ENCODE data around the gene URAD.
"Not testable (repeated sequence)": the region's sequence is repeated elsewhere in the genome, so short reads cannot be mapped to it uniquely, and the experiment has no call there.

The URAD gene

DNA sequence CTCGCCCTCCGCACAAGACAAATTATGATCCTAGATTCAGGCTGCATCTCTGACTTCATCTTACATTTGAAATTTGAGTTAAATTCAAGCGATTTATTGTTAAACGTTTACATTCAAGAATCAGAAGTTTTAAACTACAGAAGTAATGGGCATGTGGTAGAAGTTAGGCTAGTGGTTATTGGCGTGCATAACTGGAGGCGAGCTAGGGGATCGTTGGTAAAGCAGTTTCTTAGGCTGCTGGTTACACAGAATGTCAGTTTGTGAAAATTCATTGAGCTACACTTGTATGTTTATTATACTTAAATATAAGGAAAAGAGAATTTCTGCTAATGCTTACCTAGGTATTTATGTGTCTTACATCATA lies 18.6 kb downstream of the URAD start:
- DNase-seq, result no peak

DNA sequence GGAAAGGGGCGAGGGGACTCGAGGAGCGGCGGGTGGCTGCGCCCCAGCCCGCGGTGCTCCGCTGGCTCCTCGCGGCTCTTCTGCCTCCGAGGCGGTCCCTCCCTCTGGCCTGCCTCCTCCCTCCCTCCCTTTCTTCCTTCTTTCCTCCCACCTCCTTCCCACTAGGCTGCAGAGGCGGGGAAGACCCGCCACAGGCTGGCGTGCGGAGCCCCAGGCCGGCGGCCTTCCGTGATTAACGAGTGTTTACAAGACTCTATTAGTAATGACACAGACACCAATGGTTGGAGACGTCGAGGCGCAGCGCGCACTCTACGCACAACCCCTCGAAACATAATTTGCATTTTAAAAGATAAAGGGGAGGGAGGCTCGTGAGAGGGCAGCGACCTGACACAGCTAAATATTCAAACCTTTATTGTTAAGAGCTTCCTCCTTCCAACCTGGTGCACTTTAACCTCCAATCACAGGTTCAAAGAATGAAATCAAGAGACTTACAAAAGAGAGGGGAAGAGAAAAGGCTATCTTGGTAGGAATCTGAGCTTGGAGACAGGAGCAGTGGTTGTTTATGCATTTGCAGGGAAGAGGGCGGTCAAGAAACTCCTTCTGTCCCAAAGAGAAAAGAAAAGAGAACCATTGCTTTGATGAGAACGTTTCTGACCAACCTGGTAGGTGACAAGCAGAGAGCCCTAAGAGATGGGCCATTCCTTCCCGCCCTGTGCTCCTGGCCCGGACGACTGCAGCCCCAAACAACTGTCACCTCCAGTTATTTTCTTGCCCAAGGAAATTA lies 19.2 kb downstream of the URAD start, which contains the start of gene CDX2:
CDX2 (minus strand) TSS at position 234 of the 784 bp plus-strand sequence. CDS start 309 bp downstream, outside the sequence.
- DNase-seq, result no peak

DNA sequence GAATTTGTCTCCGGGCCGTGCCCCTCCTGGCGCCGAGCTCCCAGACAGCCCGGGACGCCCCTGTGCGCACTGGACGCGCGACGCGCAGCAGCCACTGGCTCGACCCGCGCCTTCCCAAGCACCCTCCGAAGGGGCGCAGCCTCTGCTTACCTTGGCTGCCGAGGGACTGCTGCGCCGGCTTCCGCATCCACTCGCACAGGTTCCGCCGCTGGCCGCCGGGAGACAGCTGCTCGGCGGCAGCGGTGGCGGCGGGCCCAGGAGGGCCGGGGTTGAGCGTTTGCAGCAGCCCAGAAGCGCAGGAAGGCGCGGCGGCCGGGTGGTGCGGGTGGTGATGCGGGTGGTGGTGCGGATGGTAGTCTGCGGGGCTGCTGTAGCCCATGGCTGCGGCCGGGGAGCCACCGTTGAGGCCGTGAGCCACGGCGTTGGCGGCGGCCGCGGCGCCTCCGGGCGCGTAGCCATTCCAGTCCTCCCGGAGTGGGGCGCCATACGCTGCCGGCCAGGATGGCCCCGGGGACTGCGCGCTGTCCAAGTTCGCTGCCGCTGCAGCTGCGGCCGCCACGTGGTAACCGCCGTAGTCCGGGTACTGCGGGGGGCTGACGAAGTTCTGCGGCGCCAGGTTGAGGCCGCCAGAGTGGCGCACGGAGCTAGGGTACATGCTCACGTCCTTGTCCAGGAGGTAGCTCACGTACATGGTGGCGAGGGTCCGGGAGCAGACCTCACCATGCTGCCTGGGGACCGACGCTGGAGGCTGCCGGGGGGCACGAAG lies 20.0 kb downstream of the URAD start:
- DNase-seq, result no peak

DNA sequence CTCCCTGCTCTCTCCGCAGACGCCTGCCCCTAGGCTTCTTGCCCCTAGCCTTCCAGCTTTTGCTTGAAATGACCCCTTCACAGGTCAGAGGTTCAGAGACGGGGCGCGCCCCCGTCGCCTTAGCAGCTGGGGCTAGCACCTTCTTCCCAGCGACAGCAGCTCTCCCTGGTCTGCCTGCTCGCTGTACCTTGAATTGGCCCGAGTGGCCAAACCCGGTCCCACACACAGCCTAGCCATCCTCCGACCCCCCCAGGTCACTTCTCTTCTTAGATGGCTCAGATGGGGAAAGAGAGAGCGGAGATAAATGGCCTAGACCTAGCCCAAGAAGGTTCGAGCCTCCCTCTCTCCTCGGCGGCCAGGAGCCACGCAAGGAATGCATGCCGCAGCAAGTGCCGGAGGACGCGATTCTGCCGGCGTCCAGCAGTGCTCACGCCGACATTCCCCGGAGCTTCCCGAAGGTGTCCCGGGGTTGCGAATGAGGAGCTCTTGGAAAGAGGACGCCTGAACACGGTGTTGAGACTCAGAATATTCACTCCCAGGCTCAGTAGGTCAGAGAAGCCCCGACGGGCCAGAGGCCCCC lies 20.7 kb downstream of the URAD start:
- DNase-seq, result no peak

DNA sequence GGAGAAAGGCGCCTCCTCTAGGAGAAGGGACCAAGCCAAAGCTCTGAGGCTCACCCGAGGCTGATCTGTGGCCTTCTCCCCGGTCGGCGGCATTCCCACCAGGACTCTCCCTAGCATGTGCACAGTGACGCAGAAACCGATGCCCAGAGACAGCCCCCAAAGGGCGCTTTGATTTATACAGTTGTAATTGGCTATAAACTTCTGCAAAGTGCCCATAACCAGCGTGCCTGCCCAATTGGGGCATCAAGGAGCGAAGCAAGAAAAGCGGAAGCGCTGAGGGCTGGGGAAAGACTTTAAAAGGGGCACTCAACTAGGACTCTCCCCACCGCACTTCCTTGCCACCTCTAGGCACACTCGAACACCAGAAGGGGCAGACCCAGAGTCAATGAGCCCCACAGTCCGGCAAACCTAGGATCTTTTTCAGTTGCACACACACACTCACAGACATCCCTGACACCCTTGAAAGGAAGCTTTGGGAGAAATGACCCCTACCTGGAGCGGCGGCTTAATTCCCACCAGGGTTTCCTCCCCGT lies 21.2 kb downstream of the URAD start:
- no peak for DNase-seq

DNA sequence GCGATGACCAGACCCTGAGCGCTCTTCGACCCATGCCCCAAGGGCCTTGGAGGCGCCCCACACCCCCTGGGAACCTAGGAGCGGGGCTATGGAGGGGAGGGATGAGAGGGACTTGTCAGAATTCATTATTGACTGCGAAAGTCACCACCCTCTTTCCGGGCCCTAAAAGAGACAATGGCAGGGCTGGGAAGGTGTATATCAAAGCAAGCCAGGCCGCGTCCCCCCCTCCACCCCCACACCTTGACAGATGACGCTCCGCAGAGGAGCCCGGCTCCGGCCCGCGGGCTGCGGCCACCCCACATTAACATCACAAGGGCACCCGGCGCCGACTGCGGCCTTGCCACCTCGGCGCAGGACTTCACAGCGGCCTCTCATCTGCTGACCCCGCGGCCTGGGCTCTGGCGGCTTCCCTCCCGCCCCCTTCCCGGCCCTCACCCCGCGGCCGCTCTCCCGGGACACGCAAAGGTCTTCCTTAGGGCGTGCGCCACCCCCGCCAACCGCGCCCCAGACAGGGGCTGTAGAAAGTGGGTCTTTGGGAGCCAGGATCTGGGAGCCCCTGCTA lies 21.8 kb downstream of the URAD start:
- no peak for DNase-seq

DNA sequence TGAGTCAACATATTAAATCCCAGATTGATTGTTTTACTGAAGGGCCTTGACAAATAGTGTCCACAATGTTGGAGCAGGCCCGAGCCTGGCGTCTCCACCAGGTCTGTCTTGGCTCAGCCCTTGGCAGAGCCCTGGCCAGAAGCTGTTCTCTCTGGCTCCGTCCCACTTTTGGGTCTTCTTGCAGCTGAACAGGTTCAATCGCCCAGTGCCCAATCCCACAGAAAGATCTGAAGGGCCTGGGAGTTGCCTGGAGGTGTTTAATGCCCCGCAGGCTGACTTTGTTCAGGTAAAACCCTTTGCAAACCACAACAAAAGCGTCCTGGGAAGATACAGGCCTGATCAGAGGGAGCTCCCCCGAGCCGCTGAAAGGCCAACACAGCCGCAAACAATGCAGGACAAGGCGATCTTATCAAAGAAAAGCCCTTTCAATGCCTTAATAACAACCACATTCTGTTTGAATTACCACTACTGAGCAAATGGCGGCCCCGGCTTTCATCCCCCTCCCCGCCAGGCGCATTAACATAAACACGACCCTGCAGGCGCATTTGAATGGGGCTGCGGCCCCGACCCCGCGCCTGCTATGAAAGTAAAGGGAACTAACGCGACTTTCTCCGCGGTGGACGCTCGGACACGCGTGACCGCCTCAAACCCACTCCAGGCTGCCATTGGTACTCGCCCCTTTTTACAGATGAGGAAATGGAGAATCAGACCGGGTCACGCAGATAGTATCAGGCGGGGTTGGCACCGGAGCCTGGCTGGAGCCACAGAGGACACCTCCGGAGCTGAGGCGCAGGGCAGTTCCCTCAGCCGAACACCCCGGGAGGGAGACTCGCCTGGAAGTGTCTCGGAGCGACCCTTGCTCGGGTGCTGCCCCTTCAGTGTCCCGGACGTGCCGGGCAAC lies 22.5 kb downstream of the URAD start:
- no peak for DNase-seq

DNA sequence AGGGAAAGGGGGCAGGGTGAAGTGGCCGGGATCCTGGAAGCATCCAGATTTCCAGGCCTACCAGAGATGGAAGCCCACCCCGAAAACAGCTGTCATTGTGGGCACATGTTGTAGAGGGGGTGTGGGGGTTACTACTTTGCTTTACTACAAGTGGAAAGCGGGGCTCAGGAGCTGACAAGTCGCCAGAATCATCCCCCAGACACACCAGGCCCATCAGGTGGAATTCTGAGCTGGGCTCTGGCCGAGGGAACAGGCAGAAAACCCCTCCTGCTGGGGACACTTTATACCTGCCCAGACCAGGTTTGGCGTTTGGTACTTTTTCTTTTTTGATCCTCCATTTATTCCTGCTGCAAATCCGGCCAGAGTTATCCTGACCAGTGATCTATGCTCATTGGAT lies 23.2 kb downstream of the URAD start:
- no peak for DNase-seq

DNA sequence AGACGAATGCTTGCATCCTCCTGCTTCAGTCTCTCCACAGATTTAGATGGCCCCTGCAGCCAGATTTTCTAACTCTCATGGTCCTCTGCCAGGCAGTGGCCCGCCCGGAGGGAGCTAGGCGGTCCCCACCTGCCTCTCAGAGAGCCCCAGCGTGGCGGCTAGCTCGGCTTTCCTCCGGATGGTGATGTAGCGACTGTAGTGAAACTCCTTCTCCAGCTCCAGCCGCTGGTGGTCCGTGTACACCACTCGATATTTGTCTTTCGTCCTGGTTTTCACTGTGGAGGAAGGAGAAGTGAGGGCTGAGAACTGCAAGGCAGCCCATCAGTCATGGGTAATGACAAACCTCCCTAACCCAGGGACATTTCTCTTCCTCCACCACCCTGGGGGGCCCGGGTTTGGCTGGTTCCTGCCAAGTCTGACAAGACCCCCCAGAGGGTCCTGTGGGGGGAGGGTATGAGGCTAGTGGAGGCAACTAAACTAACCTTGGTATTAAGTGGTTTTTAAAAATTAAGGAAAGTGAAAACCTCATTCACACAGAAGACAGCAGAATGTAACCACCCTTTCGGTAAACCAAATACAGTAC lies 23.7 kb downstream of the URAD start:
- DNase-seq, result no peak

DNA sequence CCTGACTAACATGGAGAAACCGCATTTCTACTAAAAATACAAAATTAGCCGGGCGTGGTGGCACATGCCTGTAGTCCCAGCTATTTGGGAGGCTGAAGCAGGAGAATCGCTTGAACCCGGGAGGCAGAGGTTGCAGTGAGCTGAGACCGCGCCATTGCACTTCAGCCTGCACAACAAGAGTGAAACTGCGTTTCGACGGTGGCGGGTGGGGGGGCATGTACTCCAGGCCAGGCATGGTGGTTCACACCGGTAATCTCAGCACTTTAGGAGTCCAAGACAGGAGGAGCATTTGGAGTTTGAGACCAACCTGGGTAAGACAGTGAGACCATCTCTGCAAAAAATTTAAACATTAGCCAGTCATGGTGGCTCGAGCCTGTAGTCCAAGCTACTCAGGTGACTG lies 24.3 kb downstream of the URAD start:
- DNase-seq, result not testable (repeated sequence)

DNA sequence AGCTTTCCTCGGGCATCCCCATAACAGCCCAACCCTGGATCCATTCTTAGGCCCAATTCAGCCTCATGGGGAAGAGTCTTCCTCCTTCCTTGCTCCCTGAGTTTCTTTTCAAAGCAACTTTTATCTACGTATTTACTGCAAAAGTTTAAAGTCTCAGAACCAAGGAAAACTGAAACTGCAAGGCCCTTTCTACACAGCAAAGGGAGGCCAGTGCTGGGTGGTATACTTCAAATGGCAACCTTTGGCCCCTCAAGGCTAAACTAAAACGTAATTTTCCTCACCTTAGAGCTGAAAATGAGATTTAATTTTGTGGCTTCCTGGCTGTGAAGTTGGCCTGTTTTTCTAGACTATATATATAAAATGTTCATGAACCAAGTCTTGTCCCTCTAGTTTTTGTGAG lies 25.0 kb downstream of the URAD start:
- DNase-seq, result no peak

DNA sequence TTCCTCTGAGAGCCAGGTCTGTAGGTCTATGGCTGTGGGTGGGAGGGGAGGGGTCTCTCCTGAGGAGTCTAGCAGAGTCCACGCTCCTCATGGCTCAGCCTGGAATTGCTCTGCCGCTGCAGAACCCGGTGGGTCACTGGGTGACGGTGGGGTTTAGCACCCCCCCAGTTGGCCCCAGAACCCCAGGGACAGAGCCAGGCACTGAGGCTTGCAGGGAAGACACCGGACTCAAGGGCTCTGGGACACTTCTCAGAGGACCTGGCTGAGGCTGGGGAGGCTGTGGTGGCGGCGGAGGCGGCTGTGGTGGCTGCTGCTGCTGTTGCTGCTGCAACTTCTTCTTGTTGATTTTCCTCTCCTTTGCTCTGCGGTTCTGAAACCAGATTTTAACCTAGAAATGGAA lies 25.5 kb downstream of the URAD start:
- no peak for DNase-seq

DNA sequence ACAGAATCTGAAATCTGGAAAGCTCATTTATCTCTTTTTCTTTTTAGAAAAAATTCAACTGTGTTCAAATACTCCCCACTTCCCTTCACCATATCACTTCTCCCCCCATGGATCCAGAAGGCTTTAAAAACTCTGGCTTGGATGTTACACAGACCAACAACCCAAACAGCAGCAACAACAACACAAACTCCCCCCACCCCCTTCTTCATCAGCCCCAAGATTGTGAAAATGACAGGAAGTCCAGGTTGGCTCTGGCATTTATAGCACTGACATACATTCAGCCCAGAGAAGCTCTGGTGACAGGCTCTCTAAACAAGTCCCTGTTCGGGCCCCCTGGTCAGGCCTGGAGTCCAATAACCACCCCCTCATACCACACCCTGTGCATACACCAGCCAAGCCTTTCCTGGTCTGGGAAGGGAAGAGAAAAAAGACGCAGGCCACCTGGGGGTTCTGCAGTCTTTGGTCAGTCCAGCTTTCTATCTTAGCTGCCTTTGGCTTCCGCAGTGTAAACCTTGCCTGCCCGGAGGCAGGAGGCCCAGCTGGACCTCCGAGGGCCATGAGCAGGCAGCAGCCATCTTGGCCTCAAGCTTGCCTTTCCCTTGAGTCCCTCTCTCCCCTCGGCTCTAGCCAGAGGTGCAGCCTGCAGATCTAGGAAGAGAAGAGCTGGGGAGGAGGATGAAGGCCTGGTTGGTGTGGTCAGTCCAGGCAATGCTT lies 26.2 kb downstream of the URAD start:
- DNase-seq, result no peak

DNA sequence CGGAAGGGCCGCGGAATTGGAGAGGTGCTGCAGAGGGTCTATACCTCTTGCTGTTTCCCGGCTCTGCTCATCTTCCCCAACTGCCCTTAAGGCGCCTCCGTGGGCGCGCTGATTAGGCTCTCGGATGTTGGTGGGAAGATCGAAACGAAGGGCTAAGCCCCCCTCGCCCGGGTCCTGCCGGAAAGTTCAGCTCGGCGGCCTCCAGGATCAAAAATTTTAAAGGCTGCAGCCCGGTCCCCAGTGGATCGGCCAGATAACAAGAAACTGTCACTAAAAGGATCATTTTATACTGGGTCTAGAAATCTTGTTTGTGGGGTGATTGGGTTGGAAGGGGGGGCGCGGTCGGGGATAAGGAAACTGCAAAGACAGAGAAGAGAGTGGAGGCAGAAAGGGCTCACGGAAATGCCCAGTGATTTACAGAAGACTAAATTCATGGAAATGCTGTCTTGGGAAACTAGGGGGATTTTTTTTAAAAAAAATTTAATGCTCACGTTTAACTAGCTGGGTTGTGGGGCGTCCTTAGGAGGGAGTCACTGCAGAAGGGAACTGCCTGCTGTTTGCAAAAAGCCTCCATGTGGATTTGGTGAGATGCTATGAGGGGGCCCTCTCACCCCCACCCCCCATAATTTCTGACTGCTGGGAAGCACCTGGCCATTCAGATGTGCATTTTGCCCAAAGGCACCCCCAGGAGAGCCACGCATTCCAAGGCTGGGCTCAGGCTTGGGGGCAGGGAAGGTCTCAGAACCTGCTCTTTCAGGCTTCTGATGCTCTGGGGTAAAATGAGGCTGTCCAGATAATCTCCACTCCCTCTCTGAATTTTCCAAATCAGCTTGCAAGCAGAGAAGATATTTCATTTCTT lies 27.0 kb downstream of the URAD start:
- DNase-seq, result no peak

DNA sequence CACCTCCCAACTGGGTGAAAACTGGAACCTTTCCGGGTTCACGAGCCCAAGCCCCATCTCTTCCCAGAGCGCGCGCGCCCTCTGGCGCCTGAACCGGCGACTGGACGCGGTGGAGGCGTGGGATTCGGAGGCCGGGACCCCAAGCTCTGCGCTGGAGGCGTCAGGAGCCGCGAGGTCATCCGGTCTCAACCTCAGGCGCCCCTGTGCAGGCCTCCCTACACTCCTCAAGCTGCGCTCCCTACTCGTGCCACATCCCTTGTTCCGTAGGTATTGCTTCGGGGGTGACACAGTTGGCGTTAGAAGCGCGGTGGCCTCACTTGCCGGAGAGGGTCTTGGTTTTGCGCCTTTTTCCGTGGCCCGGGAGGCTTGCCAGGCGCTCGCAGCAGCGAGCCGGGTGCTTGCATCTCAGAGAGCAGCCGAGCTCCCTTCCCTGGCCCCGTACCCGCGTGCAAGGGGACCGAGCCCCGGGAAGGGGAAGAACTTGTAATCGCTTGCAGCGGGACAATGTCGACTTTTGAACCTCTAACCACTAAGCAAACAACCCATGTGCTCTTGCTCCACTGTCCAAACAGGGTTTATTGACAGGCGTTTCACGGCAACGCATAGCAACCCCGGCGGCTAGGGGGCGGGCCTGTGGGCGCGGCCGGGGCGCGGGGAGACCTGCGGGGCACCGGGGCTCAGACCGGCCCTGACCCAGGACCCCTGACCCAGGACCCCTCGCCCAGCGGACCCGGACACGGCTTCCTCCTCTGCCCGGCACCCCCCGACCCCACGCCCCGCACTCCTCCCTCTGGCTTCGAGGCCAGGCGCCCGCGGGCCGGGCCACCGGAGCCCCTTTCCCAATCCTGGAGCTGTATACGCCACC lies 27.9 kb downstream of the URAD start:
- DNase-seq, result peak; percentile 51

DNA sequence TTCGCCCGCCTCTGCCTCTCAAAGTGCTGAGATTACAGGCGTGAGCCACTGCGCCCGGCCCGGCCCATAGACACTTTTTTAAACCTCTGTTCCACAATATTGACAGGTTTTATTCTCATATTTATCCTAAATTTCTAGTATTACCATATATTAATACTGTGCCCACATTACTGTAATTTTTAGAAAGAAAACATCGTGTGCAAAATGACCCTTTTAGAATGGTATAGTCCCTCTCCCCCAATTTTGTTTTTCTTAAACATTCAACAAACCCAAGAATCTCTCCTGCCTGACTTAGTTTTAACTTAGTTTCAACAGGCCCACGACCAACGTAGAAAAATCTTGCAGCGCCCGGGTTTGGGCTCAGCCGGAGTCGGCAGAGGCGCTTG lies 28.5 kb downstream of the URAD start:
- no peak for DNase-seq

DNA sequence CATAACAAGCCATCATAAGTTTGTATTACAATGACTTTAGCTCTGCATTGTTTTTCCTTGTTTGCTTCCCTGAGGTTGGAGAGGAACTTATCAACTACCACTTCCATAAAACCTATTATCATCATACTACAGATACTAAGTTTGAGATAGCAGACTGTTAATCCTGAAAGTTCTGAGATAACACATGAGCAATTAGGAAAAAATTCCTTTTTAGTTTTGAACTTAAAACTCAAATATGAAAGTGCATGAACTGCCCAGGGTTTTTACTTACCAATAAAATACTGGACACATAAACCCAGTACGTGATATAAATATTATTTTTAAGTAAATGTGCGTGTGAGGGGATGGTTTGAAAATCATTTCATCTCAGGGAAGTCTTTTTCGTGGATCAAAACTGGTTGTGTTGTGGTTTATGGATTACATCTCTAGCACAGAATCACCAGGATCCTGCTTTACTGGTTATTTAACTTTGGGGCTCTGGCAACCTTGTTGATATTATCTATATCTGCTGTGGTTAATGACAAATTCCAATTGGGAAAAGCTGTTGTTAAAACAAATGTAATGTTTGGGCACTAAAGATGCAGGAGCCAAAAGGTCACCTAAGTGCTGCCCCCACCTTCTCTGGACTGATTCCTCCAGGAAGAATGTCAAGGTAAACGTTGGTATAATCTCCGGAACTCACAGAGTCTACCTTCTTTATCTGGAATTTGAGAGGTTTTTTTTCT lies 31.8 kb downstream of the URAD start:
- no peak for DNase-seq

DNA sequence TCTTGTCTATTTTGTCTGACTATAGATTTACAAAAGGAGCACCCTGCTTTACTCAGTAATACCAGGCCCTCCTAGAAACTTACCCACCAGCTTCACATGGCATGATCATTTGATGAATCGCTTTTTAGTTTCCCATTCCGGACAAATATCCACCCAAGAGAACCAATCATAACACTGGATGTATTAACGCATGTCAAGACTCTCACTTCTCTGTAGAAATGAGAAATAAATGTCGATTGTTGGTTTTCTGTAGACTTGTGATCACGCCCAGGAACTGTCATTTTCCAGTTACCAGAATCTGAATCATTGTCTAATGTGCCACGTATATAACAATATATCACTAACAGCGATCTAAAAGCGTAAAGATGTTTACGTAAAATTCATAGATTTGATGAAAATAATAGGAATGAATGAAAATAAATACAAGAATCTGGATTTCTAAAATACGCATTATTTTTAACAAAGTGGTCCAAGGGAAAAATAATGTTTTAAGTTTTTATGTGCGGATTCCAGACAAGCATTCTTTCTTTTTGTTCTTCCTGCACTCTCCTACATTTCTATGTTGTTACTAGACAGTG lies 33.4 kb downstream of the URAD start:
- DNase-seq, result no peak

All from activated CD4-positive, alpha-beta T cell treated with anti-CD3 and anti-CD28 coated beads, Interleukin-10, Interleukin-2, amounts not matched to agents 100 ng/mL and 50 ng/mL, durations not matched to agents 16 hours and 8 hours (primary cell).